H1 (cell line): Measurements from ENCODE around the gene FAM98A. TPM values are rescaled to one million over a fixed set of nuclear protein-coding genes. Genes with fewer than 3 reads are reported as not detected.

Source experiments
- CTCF ChIA-PET: fragments of 300-600 bp; sonication (Branson Sonifier 250); formaldehyde crosslinking; loops from one replicate; lab custom pipeline; 2021; ENCODE audit not compliant: partially characterized antibody; lab: Charles Lee
- POLR2A ChIA-PET: fragments of 300-600 bp; sonication (Branson Sonifier 250); formaldehyde crosslinking; loops from one replicate; lab custom pipeline; 2021; ENCODE audit warnings: inconsistent platforms; ENCODE audit not compliant: partially characterized antibody; lab: Charles Lee
- DNase-seq, 2 experiments: peaks; one replicate each; pipeline versions ENCODE4 v3.0.0 to v3.0.0-alpha.2; 2010 to 2022; ENCODE audit warnings: low spot score in 2 of 2, low read depth in 1 of 2, mixed read lengths in 1 of 2
- FAIRE-seq: peaks from 2 replicates; lab custom pipeline; 2011; peaks lifted over from hg19 to GRCh38; lab: Jason Lieb, UNC
- H2AFZ ChIP-seq: 2 replicates; pipeline ENCODE4 v1.8.1; 2012; ENCODE audit warnings: low read length, inconsistent platforms
- H2AK5ac ChIP-seq: 2 replicates; pipeline ENCODE4 v1.6.1; 2013; ENCODE audit warnings: low read depth, low read length
- H2BK120ac ChIP-seq: replicated peaks from 2 replicates; pipeline ENCODE3; 2013; ENCODE audit warnings: low read depth, low read length, inconsistent platforms
- H2BK12ac ChIP-seq: 2 replicates; pipeline ENCODE4 v1.6.1; 2013; ENCODE audit warnings: low read depth, low read length
- H2BK15ac ChIP-seq: 2 replicates; pipeline ENCODE4 v1.6.1; 2013; ENCODE audit warnings: low read length
- H2BK20ac ChIP-seq: 2 replicates; pipeline ENCODE4 v1.6.1; 2013; ENCODE audit warnings: low read length
- H2BK5ac ChIP-seq: 2 replicates; pipeline ENCODE4 v1.6.1; 2013; ENCODE audit warnings: low read depth, low read length
- H3K14ac ChIP-seq: 2 replicates; pipeline ENCODE4 v1.6.1; 2013; ENCODE audit warnings: inconsistent platforms; ENCODE audit not compliant: insufficient read length
- H3K18ac ChIP-seq: 2 replicates; pipeline ENCODE4 v1.6.1; 2013; ENCODE audit warnings: low read length; ENCODE audit errors: extremely low read depth
- H3K23ac ChIP-seq: 2 replicates; pipeline ENCODE4 v1.6.1; 2013; ENCODE audit warnings: inconsistent platforms; ENCODE audit not compliant: insufficient read length
- H3K23me2 ChIP-seq: 2 replicates; pipeline ENCODE4 v1.6.1; 2013; ENCODE audit warnings: low read depth, low read length
- H3K27ac ChIP-seq: 2 replicates; pipeline ENCODE4 v1.6.1; 2011; ENCODE audit warnings: low read depth, low read length, inconsistent platforms
- H3K27me3 ChIP-seq, 4 experiments: replicated peaks in 1 of 4; 1 replicate in 1 of 4; 2 replicates in 3 of 4; pipeline versions ENCODE4 v1.6.1 to v1.8.1; 2011 to 2013; ENCODE audit warnings: low read length in 3 of 4, mild to moderate bottlenecking in 3 of 4, inconsistent platforms in 2 of 4, mixed read lengths in 2 of 4, moderate library complexity in 1 of 4; ENCODE audit not compliant: control insufficient read depth in 3 of 4, insufficient read depth in 3 of 4; ENCODE audit errors: extremely low read depth in 1 of 4
- H3K36me3 ChIP-seq, 4 experiments: 2 replicates each; pipeline versions ENCODE4 v1.6.1 to v1.8.1; 2011 to 2013; ENCODE audit warnings: mild to moderate bottlenecking in 4 of 4, low read length in 3 of 4, moderate library complexity in 2 of 4, control low read depth in 1 of 4, inconsistent platforms in 1 of 4; ENCODE audit not compliant: insufficient read depth in 4 of 4, control insufficient read depth in 2 of 4
- H3K4ac ChIP-seq: replicated peaks from 2 replicates; pipeline ENCODE3; 2013; ENCODE audit warnings: low read length, low read depth, mixed read lengths, inconsistent platforms; ENCODE audit not compliant: insufficient read length
- H3K4me1 ChIP-seq, 4 experiments: replicated peaks in 1 of 4; 1 replicate in 1 of 4; 2 replicates in 3 of 4; pipeline versions ENCODE4 v1.6.1 to v1.8.1; 2011 to 2013; ENCODE audit warnings: low read length in 3 of 4, inconsistent platforms in 2 of 4, mixed read lengths in 1 of 4; ENCODE audit not compliant: insufficient read depth in 4 of 4, control insufficient read depth in 3 of 4
- H3K4me2 ChIP-seq, 2 experiments: 2 replicates each; pipeline versions ENCODE4 v1.6.1 to v1.8.1; 2011 to 2013; ENCODE audit warnings: low read depth in 2 of 2, low read length in 2 of 2, control low read depth in 1 of 2, inconsistent platforms in 1 of 2, mild to moderate bottlenecking in 1 of 2; ENCODE audit not compliant: insufficient read depth in 1 of 2
- H3K4me3 ChIP-seq, 4 experiments: fragments of 200-600, 300-600 bp in 1 of 4; sonication (generic), shearing (Covaris generic), sonication (Bioruptor Twin) in 1 of 4; 2 replicates each; pipeline versions ENCODE4 v1.5.1 to v1.8.1; 2011 to 2016; ENCODE audit warnings: low read length in 4 of 4, low read depth in 3 of 4, control low read depth in 2 of 4, inconsistent platforms in 2 of 4, mild to moderate bottlenecking in 2 of 4, mixed read lengths in 1 of 4, moderate library complexity in 1 of 4; ENCODE audit not compliant: insufficient read depth in 2 of 4; ENCODE audit errors: extremely low read depth in 1 of 4
- H3K56ac ChIP-seq: replicated peaks from 2 replicates; pipeline ENCODE3; 2013; ENCODE audit warnings: low read depth, mild to moderate bottlenecking, mixed read lengths, low read length, inconsistent platforms; ENCODE audit not compliant: insufficient read length
- H3K79me1 ChIP-seq: 2 replicates; pipeline ENCODE4 v1.6.1; 2013; ENCODE audit warnings: low read depth, low read length, control low read depth
- H3K79me2 ChIP-seq, 2 experiments: 2 replicates each; pipeline versions ENCODE4 v1.6.1 to v1.8.1; 2012 to 2013; ENCODE audit warnings: low read length in 2 of 2, mild to moderate bottlenecking in 2 of 2, inconsistent platforms in 1 of 2; ENCODE audit not compliant: insufficient read depth in 2 of 2, control insufficient read depth in 1 of 2
- H3K9ac ChIP-seq, 4 experiments: replicated peaks in 1 of 4; 1 replicate in 1 of 4; 2 replicates in 3 of 4; pipeline versions ENCODE4 v1.6.1 to v1.8.1; 2011 to 2013; ENCODE audit warnings: low read depth in 3 of 4, low read length in 3 of 4, control low read depth in 2 of 4, mild to moderate bottlenecking in 2 of 4, moderate library complexity in 2 of 4, inconsistent platforms in 1 of 4; ENCODE audit errors: extremely low read depth in 1 of 4
- H3K9me3 ChIP-seq, 2 experiments: 2 replicates each; pipeline versions ENCODE4 v1.6.1 to v1.8.1; 2012 to 2013; ENCODE audit warnings: mild to moderate bottlenecking in 2 of 2, moderate library complexity in 2 of 2, control low read depth in 1 of 2, inconsistent platforms in 1 of 2, low read depth in 1 of 2, low read length in 1 of 2, mixed read lengths in 1 of 2; ENCODE audit not compliant: insufficient read depth in 2 of 2
- H4K20me1 ChIP-seq, 2 experiments: replicated peaks in 1 of 2; 2 replicates each; pipeline versions ENCODE3 to v1.8.1; 2011 to 2013; ENCODE audit warnings: inconsistent platforms in 2 of 2, low read length in 2 of 2, mild to moderate bottlenecking in 1 of 2; ENCODE audit not compliant: insufficient read depth in 2 of 2, control insufficient read depth in 1 of 2
- H4K5ac ChIP-seq: 2 replicates; pipeline ENCODE4 v1.6.1; 2013; ENCODE audit warnings: low read length, low read depth, mixed read lengths, inconsistent platforms; ENCODE audit not compliant: insufficient read length
- H4K8ac ChIP-seq: 2 replicates; pipeline ENCODE4 v1.8.0; 2013; ENCODE audit warnings: mild to moderate bottlenecking, moderate library complexity, low read length, inconsistent platforms; ENCODE audit not compliant: insufficient read depth; ENCODE audit errors: extremely low read depth
- H4K91ac ChIP-seq: replicated peaks from 2 replicates; pipeline ENCODE3; 2013; ENCODE audit warnings: low read length, mixed read lengths, inconsistent platforms; ENCODE audit not compliant: insufficient read length
- CBX5 ChIP-seq: fragments of 300-800, 300-1000 bp; sonication (generic); IDR thresholded peaks from 2 replicates; pipeline ENCODE4 v1.7.1; 2016; ENCODE audit warnings: antibody characterized with exemption, low read length, low read depth
- CEBPB ChIP-seq: IDR thresholded peaks from 2 replicates; pipeline ENCODE4 v1.6.1; 2012; ENCODE audit warnings: low read depth, low read length
- CHD1 ChIP-seq: IDR thresholded peaks from 2 replicates; pipeline ENCODE4 v1.6.1; 2012; ENCODE audit warnings: low read depth, low read length, improper control_type of control experiment
- CTBP2 ChIP-seq: IDR thresholded peaks from 2 replicates; pipeline ENCODE4 v1.7.0; 2011; ENCODE audit warnings: borderline replicate concordance, mild to moderate bottlenecking, moderate library complexity, mixed read lengths, low read length; ENCODE audit not compliant: insufficient read depth, insufficient read length
- GABPA ChIP-seq: IDR thresholded peaks from 2 replicates; pipeline ENCODE4 v1.6.1; 2011; ENCODE audit warnings: mild to moderate bottlenecking, low read length, moderate library complexity, borderline replicate concordance; ENCODE audit not compliant: insufficient read depth
- HDAC2 ChIP-seq, 2 experiments: fragments of 300-600 bp in 1 of 2; sonication (generic) in 1 of 2; IDR thresholded peaks; 2 replicates each; pipeline ENCODE4 v1.6.1; 2011 to 2012; ENCODE audit warnings: low read depth in 2 of 2, low read length in 2 of 2, mild to moderate bottlenecking in 2 of 2, moderate library complexity in 2 of 2, borderline replicate concordance in 1 of 2, inconsistent platforms in 1 of 2
- JUND ChIP-seq: IDR thresholded peaks from 2 replicates; pipeline ENCODE4 v1.6.1; 2011; ENCODE audit warnings: mild to moderate bottlenecking, improper control_type of control experiment, low read length
- RFX5 ChIP-seq: IDR thresholded peaks from 2 replicates; pipeline ENCODE4 v1.6.1; 2011; ENCODE audit warnings: low read depth, low read length, improper control_type of control experiment, borderline replicate concordance
- SP2 ChIP-seq: IDR thresholded peaks from 2 replicates; pipeline ENCODE4 v1.6.1; 2012; ENCODE audit warnings: mild to moderate bottlenecking, low read length, inconsistent platforms
- USF2 ChIP-seq: IDR thresholded peaks from 2 replicates; pipeline ENCODE4 v1.6.1; 2011; ENCODE audit warnings: low read length, improper control_type of control experiment
- WGBS, 2 experiments: shearing (Covaris generic) in 1 of 2; methylation state at CpG; one replicate each; pipeline versions ENCODE4 v1.1.6 to v1.1.7; 2013 to 2015; ENCODE audit warnings: low lambda C conversion rate in 2 of 2, mixed read lengths in 2 of 2, inconsistent platforms in 1 of 2, low coverage in 1 of 2, missing lambda C conversion rate in 1 of 2; ENCODE audit not compliant: insufficient replicate concordance in 2 of 2, insufficient coverage in 1 of 2, insufficient read length in 1 of 2; ENCODE audit errors: extremely low coverage in 1 of 2, missing lambda C conversion rate in 1 of 2; 5-methylcytosine and 5-hydroxymethylcytosine counted together
- polyA plus RNA-seq, 7 experiments: library from polyadenylated mRNA; depleted of rRNA in 3 of 7; stranded (reverse) in 5 of 7; unstranded in 2 of 7; fragments of >200 nt in 5 of 7; fragments of 200-250 nt in 2 of 7; gene quantifications; 1 replicate in 5 of 7; 2 replicates in 1 of 7; 4 replicates in 1 of 7; pipeline versions ENCODE4 v1.2.1 to v1.2.3, GENCODE V29; 2011 to 2013; ENCODE audit warnings: missing spikeins in 2 of 7, mixed read lengths in 2 of 7
- total RNA-seq: library from RNA; stranded (reverse); fragmentation: NEBNext Ultra II Directional; extraction: Animal tissue kit (Norgen Biotek cat#: 25700); gene quantifications from 2 replicates; pipeline ENCODE4 v1.2.1, GENCODE V29; 2021

The FAM98A gene
- total and polyA plus RNA-seq, 2 of the 8 experiments (the other 6 are each of a cell fraction or from before 2014, with no cell fraction given): 53.2 to 103 TPM

- no peak overlapping the region for H3K18ac ChIP-seq
- H3K79me1 ChIP-seq: peaks cover 2% of the 10 kb centered on the region; the same call in 1 of the 2 replicates
- no peak overlapping the region for H4K91ac ChIP-seq
- CTCF ChIA-PET: no interaction called here
- no peaks in the 10 kb centered on the region for H3K27me3 ChIP-seq
- H2BK15ac ChIP-seq: no peak overlapping the region
- FAIRE-seq: no peak
- POLR2A ChIA-PET: no interaction called here
- H2BK12ac ChIP-seq: no peak overlapping the region
- H3K4me3 ChIP-seq: no peak overlapping the region
- H3K36me3 ChIP-seq: peaks cover 6 to 85% (median 41%) of the 10 kb centered on the region in 4 experiments; a peak in 7 of 8 replicates
- no peak overlapping the region for H4K5ac ChIP-seq
- H3K14ac ChIP-seq: no peak overlapping the region
- no peaks in the 10 kb centered on the region for H3K23me2 ChIP-seq
- H3K9me3 ChIP-seq: no peaks in the 10 kb centered on the region
- H3K4me1 ChIP-seq: peaks cover 0 to 6% (median under 1%) of the 10 kb centered on the region in 4 experiments; a peak in 3 of 7 replicates
- no peak overlapping the region for H3K4ac ChIP-seq
- no peak overlapping the region for H3K9ac ChIP-seq
- H2BK120ac ChIP-seq: no peak overlapping the region
- no peak overlapping the region for H3K56ac ChIP-seq
- no peak overlapping the region for H2AFZ ChIP-seq
- H4K8ac ChIP-seq: no peak overlapping the region
- no peaks in the 10 kb centered on the region for H4K20me1 ChIP-seq
- 96% methylated on average over 1 of the region's 1 CpG; no CpG with 5 or more reads in 1 of the 2 experiments for WGBS, 2 experiments
- peaks cover 0 to 8% of the 10 kb centered on the region in 2 experiments; a peak in 1 of 4 replicates for H3K79me2 ChIP-seq
- no peak overlapping the region for H2AK5ac ChIP-seq
- no peak for DNase-seq
- H3K4me2 ChIP-seq: no peak overlapping the region
- no peak overlapping the region for H3K23ac ChIP-seq
- H2BK5ac ChIP-seq: no peak overlapping the region
- no peak overlapping the region for H2BK20ac ChIP-seq
- H3K27ac ChIP-seq: no peak overlapping the region
- TF ChIP-seq CBX5: no peak
- no peak for TF ChIP-seq CHD1
- no peak for TF ChIP-seq CTBP2
- TF ChIP-seq RFX5: no peak
- TF ChIP-seq JUND: no peak
- no peak for TF ChIP-seq SP2
- no peak for TF ChIP-seq USF2
- TF ChIP-seq CEBPB: no peak
- no peak for TF ChIP-seq HDAC2 (IDR thresholded peaks at IDR 0.05; ENCODE audit: borderline replicate concordance in 1 of 2, low read depth in 2 of 2, low read length in 2 of 2)
- no peak for TF ChIP-seq GABPA
These were observed 9.7 kb downstream of the FAM98A start for GRCh38 chr2:33589444-33589843.
